ENCODE data around the gene RASGRF1.

RASGRF1 gene

DNA sequence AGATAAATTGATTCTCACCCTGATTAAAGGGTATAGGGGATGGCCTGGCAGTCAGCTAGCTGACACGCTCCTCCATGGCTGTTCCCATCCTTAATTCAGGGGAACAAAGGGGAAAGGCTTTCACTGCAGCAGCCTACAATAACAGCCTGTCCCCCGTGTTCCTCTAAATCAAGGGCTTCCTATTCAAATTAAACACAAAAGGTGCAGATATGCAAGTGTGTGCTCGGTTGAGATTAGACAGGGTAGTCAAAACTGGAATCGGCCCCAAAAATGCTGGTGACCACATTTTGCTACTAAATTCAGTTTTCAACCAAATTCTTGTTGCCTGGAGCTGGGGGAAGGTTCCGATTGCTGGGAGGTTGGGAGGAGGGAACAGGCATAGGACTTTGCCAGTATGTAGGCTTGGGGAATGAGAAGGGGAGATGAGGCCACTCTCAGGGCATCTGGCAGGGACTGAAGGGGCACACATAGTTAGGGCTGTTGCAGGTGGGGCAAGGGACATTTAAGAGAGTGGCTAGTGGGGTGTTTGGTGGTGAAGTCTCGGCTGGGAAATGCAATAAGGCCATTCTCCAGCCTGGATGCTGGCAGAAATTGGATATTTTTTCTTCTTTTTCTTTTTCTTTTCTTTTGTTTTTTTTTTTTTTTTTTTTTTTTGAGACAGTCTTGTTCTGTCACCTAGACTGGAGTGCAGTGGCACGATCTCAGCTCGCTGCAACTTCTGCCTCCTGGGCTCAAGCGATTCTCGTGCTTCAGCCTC is 112.8 kb downstream of the RASGRF1 start:
- Histone ChIP-seq H3K36me3 (ENCODE audit: control insufficient read depth, insufficient read depth, low read length) (no peaks in the 10 kb centered on the region), H3K4me3 (ENCODE audit: low read depth, low read length) (no peak overlapping the region)

DNA sequence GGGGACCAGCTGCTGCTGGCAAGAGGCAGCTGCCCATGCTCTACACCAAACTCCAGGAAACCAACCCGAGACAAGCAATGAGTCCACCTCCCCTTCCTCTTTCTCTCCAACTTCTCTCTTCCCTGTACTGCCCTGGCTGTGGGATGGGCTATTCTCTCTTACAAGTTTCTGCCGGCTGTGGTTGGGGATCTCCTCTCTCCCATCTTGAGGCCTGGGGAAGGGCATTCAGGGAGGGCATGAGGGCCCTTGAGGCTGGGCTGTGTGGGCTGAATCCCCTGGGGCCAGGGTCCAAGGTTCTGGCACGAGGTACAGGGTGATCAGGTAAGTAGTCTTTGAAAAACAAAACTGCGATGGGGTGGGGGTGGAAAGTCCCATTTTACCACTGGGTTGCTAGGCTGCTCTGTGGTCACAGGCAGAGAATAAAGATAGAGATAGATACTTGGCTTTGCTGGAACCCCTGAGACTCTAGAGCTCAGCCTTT is 113.4 kb downstream of the RASGRF1 start:
- H3K36me3 ChIP-seq (ENCODE audit: control insufficient read depth, insufficient read depth, low read length) = no peaks in the 10 kb centered on the region
- no peaks in the 10 kb centered on the region for H3K4me1 ChIP-seq (ENCODE audit: control insufficient read depth, insufficient read depth, low read length)
- no peak overlapping the region for H3K4me3 ChIP-seq (ENCODE audit: low read depth, low read length)
- no peak overlapping the region for H3K9ac ChIP-seq (ENCODE audit: low read depth, low read length)
- H3K27me3 ChIP-seq (ENCODE audit: control insufficient read depth, insufficient read depth, low read length) = peaks cover 9% of the 10 kb centered on the region
- H3K9me3 ChIP-seq (ENCODE audit: control insufficient read depth, insufficient read depth, low read length) = no peaks in the 10 kb centered on the region

More for the DNA sequence above, 112.8 kb downstream of the RASGRF1 start:
- Histone ChIP-seq H3K9ac (ENCODE audit: low read depth, low read length) (no peak overlapping the region), H3K27me3 (ENCODE audit: control insufficient read depth, insufficient read depth, low read length) (peaks cover 9% of the 10 kb centered on the region), H3K4me1 (ENCODE audit: control insufficient read depth, insufficient read depth, low read length) (no peaks in the 10 kb centered on the region), H3K9me3 (ENCODE audit: control insufficient read depth, insufficient read depth, low read length) (no peaks in the 10 kb centered on the region)

DNA sequence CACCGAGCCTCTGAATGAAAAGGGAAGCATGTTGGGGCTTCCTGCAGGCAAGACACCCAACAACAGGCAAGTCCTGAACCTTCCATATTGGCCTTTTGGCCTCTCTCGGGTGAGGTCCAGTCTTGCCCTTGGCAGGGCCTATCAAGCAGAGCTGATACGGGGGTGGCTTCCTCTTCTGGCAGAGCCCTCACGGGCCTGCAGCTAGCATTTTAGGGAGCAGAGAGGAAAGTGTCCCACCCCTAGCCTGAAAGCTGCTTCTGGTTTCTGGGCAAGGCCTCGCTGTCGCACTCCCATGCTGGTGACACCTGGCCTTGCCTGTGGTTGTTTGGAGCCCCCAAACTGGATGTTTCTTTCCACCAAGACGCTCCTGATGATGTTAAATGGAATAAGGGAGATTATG is 113.9 kb downstream of the RASGRF1 start:
- Histone ChIP-seq H3K4me1 (ENCODE audit: control insufficient read depth, insufficient read depth, low read length) (no peaks in the 10 kb centered on the region), H3K9me3 (ENCODE audit: control insufficient read depth, insufficient read depth, low read length) (no peaks in the 10 kb centered on the region), H3K36me3 (ENCODE audit: control insufficient read depth, insufficient read depth, low read length) (no peaks in the 10 kb centered on the region), H3K4me3 (ENCODE audit: low read depth, low read length) (no peak overlapping the region), H3K27me3 (ENCODE audit: control insufficient read depth, insufficient read depth, low read length) (peaks cover 9% of the 10 kb centered on the region), H3K9ac (ENCODE audit: low read depth, low read length) (no peak overlapping the region)

DNA sequence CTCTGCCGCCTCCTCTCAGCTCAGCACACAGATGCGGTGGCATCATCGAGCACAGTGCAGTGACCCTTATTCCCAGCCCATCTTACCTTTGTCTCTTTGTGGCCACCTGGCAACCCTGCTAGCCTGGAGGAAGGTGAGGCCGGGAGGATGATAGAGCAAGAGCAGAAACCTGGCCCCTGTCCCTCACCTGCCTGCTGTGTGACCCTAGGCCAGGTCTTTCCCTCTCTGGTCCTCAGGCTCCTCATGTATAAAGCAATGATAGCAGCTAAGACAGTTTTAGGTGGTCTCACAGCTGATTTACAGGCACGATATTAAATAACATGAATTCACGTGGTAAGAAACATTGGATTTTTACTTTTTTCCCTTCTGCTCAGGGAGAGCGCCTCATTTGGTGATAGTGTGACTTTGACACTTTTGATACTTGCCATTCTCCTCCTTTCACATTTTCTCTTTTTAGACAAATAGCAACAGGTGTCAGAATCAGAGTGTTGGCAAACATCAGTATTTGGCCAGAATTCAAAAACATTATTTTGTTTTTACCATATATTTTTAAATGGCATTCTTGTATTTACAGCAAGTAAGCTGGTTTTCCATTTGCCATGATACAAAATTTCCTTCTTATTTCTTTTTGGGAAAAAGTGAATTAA is 116.2 kb downstream of the RASGRF1 start:
- no peaks in the 10 kb centered on the region for H3K36me3 ChIP-seq (ENCODE audit: control insufficient read depth, insufficient read depth, low read length)
- H3K4me1 ChIP-seq (ENCODE audit: control insufficient read depth, insufficient read depth, low read length) = no peaks in the 10 kb centered on the region
- no peak overlapping the region for H3K9ac ChIP-seq (ENCODE audit: low read depth, low read length)
- H3K4me3 ChIP-seq (ENCODE audit: low read depth, low read length) = no peak overlapping the region
- H3K9me3 ChIP-seq (ENCODE audit: control insufficient read depth, insufficient read depth, low read length) = no peaks in the 10 kb centered on the region
- peaks cover 8% of the 10 kb centered on the region for H3K27me3 ChIP-seq (ENCODE audit: control insufficient read depth, insufficient read depth, low read length)

- Histone ChIP-seq H3K36me3 (ENCODE audit: control insufficient read depth, insufficient read depth, low read length) (no peaks in the 10 kb centered on the region), H3K27me3 (ENCODE audit: control insufficient read depth, insufficient read depth, low read length) (no peaks in the 10 kb centered on the region), H3K9me3 (ENCODE audit: control insufficient read depth, insufficient read depth, low read length) (no peaks in the 10 kb centered on the region), H3K9ac (ENCODE audit: low read depth, low read length) (no peak overlapping the region), H3K4me3 (ENCODE audit: low read depth, low read length) (no peak overlapping the region), H3K4me1 (ENCODE audit: control insufficient read depth, insufficient read depth, low read length) (peaks cover 4% of the 10 kb centered on the region)
Measured at GRCh38 chr15:78969687-78970349, 120.8 kb downstream of the RASGRF1 start.

DNA sequence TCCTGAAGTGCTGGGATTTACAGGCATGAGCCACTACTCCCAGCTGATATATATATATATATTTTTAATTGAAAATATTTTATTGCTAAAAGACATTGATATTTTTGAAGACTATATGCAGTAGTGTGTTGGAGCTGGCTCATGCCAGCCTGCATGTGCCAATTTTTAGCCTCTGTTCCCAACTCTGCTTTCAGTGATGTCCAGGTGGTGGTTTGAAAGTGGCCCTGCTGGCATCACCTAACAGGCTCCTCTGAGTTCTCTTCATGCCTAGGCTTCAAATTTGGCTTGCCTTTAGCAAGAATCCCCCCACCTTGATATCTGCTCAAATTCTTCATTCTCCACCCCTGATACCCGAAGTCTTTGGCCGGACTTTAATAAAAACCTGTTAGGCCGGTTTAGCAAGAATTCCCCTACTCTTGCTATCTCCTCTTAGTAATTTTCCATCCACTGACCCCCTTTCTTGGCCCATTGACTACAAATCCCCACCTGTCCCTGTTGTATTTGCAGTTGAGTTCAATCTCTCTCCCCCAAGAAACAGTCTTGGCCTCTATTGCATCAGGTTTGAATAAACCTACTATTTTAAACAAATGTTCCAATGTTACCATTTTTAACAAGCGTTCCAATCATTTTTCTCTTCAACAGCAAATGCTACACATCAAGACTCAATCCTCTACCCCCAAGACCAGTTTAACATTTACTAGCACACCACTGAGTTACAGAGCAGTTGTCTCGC is 121.9 kb downstream of the RASGRF1 start:
- H3K9ac ChIP-seq (ENCODE audit: low read depth, low read length) = no peak overlapping the region
- H3K4me1 ChIP-seq (ENCODE audit: control insufficient read depth, insufficient read depth, low read length) = peaks cover 4% of the 10 kb centered on the region
- no peaks in the 10 kb centered on the region for H3K27me3 ChIP-seq (ENCODE audit: control insufficient read depth, insufficient read depth, low read length)
- H3K4me3 ChIP-seq (ENCODE audit: low read depth, low read length) = no peak overlapping the region
- H3K9me3 ChIP-seq (ENCODE audit: control insufficient read depth, insufficient read depth, low read length) = no peaks in the 10 kb centered on the region
- H3K36me3 ChIP-seq (ENCODE audit: control insufficient read depth, insufficient read depth, low read length) = no peaks in the 10 kb centered on the region

DNA sequence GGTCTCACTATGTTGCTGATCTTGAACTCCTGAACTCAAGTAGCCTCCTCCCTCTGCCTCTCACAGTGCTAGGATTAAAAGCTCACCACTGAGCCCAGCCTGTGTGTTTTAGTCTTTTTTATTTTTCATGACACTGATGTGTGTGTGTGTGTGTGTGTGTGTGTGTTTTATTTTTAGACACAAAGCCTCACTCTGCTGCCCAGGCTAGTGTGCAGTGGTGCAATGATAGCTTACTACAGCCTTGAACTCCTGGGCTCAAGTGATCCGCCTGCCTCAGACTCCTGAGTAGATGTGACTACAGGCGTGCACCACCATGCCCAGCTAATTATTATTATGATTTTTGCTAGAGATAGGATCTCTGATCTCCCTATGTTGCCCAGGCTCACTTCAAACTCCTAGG is 122.5 kb downstream of the RASGRF1 start:
- no peak overlapping the region for H3K4me3 ChIP-seq (ENCODE audit: low read depth, low read length)
- no peaks in the 10 kb centered on the region for H3K9me3 ChIP-seq (ENCODE audit: control insufficient read depth, insufficient read depth, low read length)
- no peaks in the 10 kb centered on the region for H3K36me3 ChIP-seq (ENCODE audit: control insufficient read depth, insufficient read depth, low read length)
- H3K9ac ChIP-seq (ENCODE audit: low read depth, low read length) = no peak overlapping the region
- H3K27me3 ChIP-seq (ENCODE audit: control insufficient read depth, insufficient read depth, low read length) = no peaks in the 10 kb centered on the region
- peaks cover 4% of the 10 kb centered on the region for H3K4me1 ChIP-seq (ENCODE audit: control insufficient read depth, insufficient read depth, low read length)

DNA sequence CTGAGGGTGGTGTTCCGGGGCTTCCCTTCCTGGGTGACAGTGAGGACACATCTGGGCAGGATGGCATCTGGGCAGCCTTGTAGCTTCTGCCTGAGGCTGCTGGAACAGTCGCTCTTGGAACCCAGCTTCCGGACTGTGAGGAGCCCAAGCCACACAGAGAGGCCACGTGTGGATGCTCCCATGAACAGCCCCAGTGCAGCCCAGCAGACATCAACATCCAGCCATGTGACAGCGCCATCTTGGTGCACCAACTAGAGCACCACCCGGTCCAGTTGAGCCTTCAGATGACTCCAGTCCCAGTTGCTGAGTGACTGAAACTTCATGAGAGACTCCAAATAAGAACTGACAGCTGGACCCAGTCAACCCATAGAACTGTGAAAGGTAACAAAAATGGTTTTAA is 130.3 kb downstream of the RASGRF1 start:
- Histone ChIP-seq H3K27me3 (ENCODE audit: control insufficient read depth, insufficient read depth, low read length) (no peaks in the 10 kb centered on the region), H3K9me3 (ENCODE audit: control insufficient read depth, insufficient read depth, low read length) (no peaks in the 10 kb centered on the region), H3K4me3 (ENCODE audit: low read depth, low read length) (no peak overlapping the region), H3K36me3 (ENCODE audit: control insufficient read depth, insufficient read depth, low read length) (no peaks in the 10 kb centered on the region), H3K9ac (ENCODE audit: low read depth, low read length) (no peak overlapping the region), H3K4me1 (ENCODE audit: control insufficient read depth, insufficient read depth, low read length) (no peaks in the 10 kb centered on the region)

DNA sequence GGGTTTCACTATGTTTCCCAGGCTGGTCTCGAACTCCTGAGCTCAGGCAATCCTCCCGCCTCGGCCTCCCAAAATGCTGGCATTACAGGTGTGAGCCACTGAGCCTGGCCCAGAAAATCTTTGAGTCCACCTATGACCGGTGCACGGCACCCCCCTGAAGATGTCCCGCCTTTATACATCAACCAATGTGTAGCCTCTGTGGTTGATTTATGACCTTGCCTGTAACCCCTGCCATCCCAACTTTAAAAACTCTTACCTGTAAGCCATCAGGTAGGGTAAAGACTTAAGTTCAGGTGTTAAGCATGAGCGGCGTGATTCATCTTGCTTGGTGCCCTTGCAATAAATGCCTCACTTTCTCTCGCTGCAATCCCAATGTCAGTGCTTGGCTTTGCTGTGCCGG is 131.2 kb downstream of the RASGRF1 start:
- no peaks in the 10 kb centered on the region for H3K9me3 ChIP-seq (ENCODE audit: control insufficient read depth, insufficient read depth, low read length)
- H3K9ac ChIP-seq (ENCODE audit: low read depth, low read length) = no peak overlapping the region
- no peaks in the 10 kb centered on the region for H3K4me1 ChIP-seq (ENCODE audit: control insufficient read depth, insufficient read depth, low read length)
- H3K36me3 ChIP-seq (ENCODE audit: control insufficient read depth, insufficient read depth, low read length) = no peaks in the 10 kb centered on the region
- H3K4me3 ChIP-seq (ENCODE audit: low read depth, low read length) = no peak overlapping the region
- H3K27me3 ChIP-seq (ENCODE audit: control insufficient read depth, insufficient read depth, low read length) = no peaks in the 10 kb centered on the region

DNA sequence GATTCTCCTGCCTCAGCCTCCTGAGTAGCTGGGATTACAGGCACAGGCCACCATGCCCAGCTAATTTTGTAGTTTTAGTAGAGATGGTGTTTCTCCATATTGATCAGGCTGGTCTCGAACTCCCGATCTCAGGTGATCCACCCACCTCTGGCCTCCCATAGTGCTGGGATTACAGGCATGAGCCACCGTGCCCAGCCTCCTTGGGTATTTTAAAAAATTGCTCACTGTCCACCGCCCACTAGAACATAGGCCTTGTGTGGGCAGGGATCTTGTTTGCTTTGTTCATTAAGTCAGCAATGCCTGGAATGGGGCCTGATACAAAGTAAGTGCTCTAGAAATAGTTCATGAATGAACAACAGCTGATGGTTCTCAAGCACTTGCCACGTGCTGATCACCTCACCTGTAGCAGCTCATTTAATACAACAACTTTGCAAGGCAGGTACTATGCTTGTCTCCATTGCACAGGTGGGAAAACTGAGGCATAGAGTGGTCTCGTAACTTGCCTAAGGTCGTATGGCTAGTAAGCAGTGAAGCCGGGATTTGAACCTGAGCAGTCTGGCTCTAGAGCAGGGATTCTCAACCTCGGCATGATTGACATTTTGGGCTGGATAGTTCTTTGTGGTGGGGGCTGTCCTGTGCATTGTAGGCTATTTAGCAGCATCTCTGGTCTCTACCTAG is 133.0 kb downstream of the RASGRF1 start:
- Histone ChIP-seq H3K9me3 (ENCODE audit: control insufficient read depth, insufficient read depth, low read length) (no peaks in the 10 kb centered on the region), H3K27me3 (ENCODE audit: control insufficient read depth, insufficient read depth, low read length) (no peaks in the 10 kb centered on the region), H3K4me1 (ENCODE audit: control insufficient read depth, insufficient read depth, low read length) (no peaks in the 10 kb centered on the region), H3K36me3 (ENCODE audit: control insufficient read depth, insufficient read depth, low read length) (no peaks in the 10 kb centered on the region), H3K4me3 (ENCODE audit: low read depth, low read length) (no peak overlapping the region), H3K9ac (ENCODE audit: low read depth, low read length) (no peak overlapping the region)

DNA sequence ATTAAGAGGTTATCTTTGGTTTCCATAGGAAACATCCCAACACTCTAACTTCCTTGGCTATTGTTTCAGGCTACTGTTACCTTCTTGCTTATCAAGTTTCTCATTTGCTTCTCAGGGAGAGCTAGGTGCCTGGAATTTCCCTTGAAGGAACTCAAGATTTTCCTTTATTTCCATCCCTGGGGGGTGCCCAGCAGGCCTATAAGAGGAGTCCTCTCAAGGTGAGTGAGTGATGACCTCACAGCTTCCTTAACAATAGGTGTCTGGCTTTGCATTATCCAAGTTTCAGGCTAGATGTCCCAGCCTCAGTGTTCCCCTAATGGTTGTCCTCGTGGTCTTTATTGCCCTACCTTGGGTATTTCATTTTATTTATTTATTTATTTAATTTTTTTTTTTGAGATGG is 133.6 kb downstream of the RASGRF1 start:
- Histone ChIP-seq H3K36me3 (ENCODE audit: control insufficient read depth, insufficient read depth, low read length) (no peaks in the 10 kb centered on the region), H3K4me3 (ENCODE audit: low read depth, low read length) (no peak overlapping the region), H3K4me1 (ENCODE audit: control insufficient read depth, insufficient read depth, low read length) (no peaks in the 10 kb centered on the region), H3K9ac (ENCODE audit: low read depth, low read length) (no peak overlapping the region), H3K9me3 (ENCODE audit: control insufficient read depth, insufficient read depth, low read length) (no peaks in the 10 kb centered on the region), H3K27me3 (ENCODE audit: control insufficient read depth, insufficient read depth, low read length) (no peaks in the 10 kb centered on the region)
